ENCODE data around the gene BLOC1S2. TPM values are rescaled to one million over a fixed set of nuclear protein-coding genes. Genes with fewer than 3 reads are reported as not detected.

BLOC1S2 gene
- total RNA-seq (2021) (47.6 to 54.1 TPM (median 52.4 TPM) in 3 replicates), Bru-seq, nascent RNA (percentile 77 among the genes with signal in this experiment)
- long read RNA-seq, experiment 1, transcript BLOC1S2-203 (4 exons, 2,024 nt): minor isoform, 7 of 146 reads
- long read RNA-seq, experiment 1, transcript BLOC1S2-202 (5 exons, 1,249 nt): major isoform, 121 of 146 reads
- long read RNA-seq, experiment 1, partial matches to known transcripts: 3 of 146 reads
- long read RNA-seq, experiment 1, other reads (novel, unspliced or antisense): 14 of 146 reads
- long read RNA-seq, experiment 2, transcript BLOC1S2-202 (5 exons, 1,249 nt): major isoform, 85 of 124 reads
- long read RNA-seq, experiment 2, transcript BLOC1S2-203 (4 exons, 2,024 nt): minor isoform, 5 of 124 reads
- long read RNA-seq, experiment 2, partial matches to known transcripts: 18 of 124 reads
- long read RNA-seq, experiment 2, other reads (novel, unspliced or antisense): 16 of 124 reads
- long read RNA-seq, experiment 3, transcript BLOC1S2-203 (4 exons, 2,024 nt): minor isoform, 9 of 317 reads
- long read RNA-seq, experiment 3, transcript BLOC1S2-202 (5 exons, 1,249 nt): major isoform, 265 of 317 reads
- long read RNA-seq, experiment 3, transcript BLOC1S2-205 (5 exons, 2,634 nt): minor isoform, 5 of 317 reads
- long read RNA-seq, experiment 3, partial matches to known transcripts: 1 of 317 reads
- long read RNA-seq, experiment 3, other reads (novel, unspliced or antisense): 37 of 317 reads

DNA sequence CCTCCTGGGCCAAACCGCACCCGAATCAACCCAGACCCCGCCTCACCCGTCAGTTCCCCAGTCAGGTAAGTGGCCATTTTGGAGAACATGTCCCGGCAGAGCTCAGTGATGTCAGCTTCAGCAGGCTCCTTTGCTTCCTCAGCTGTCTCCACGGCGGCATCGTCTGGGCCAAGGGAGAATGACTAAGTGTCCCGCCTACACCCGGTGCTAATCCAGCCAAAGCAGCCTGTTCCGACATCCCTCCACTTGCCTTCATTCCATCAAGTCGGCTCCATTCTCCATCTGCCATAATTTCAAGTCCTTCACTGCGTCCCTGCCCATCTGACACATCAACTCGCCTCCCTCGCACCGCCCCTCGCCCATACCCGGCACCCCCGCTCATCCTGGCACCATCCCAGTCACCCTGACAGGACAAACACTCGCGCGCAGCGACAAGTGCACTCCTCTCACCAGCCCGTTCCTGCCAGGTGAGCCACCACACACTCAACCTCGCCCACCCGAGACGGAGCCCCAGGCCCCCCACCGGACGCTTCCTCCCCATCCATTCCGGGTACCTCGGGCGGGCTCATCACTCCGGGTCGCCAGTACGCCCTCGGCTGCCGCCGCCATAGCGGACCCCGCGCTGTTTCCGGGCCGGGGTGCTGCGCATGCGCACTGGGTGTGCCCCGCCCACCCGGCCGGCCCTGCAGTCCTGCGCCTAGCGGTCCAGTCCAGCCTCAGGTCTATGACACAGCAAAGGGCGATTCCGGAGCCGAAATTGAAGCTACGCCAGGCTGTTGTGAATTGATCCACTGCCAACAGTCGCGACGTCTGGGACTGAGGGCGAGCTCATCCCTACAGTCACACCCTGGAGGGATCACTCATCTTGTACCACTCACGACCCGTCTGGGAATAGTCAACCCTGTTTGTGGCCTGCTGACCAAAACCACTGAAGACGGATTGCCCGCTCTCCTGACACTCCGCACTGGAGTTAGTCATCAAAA, at the start of gene BLOC1S2:
BLOC1S2 (minus strand) TSS at position 630 of the 983 bp plus-strand sequence; CDS start at position 609, 21 bp downstream.
- H3K27me3 Mint-ChIP-seq (ENCODE audit: low read depth): peaks cover 5% of the 10 kb centered on the region
- peaks cover 17% of the 10 kb centered on the region for H3K4me1 Mint-ChIP-seq
- peak within 1 kb of the TSS; percentile 94 for H3K27ac Mint-ChIP-seq
- peaks cover 3% of the 10 kb centered on the region; the same call in 1 of the 2 replicates for H3K36me3 Mint-ChIP-seq
- CTCF ChIA-PET: interaction anchor here (0.7 to 2.4 kb wide), 3 partner anchors 17 to 232 kb away, joined by 3 to 6 read pairs (median 5); no protein-coding TSS in a partner anchor
- DNase-seq (ENCODE audit: low spot score) (peak; percentile 85), ATAC-seq (peak; percentile 91)
- H3K4me3 Mint-ChIP-seq: peak within 1 kb of the TSS; percentile 99
- H3K9me3 Mint-ChIP-seq: no peaks in the 10 kb centered on the region
- POLR2A ChIA-PET: interaction anchor here (0.5 to 1.0 kb wide), 3 partner anchors 87 to 975 kb away, joined by 3 to 4 read pairs (median 3); partner anchors contain the start of genes COX15 and CUTC
- TF ChIP-seq ZNF232 (CRISPR knock-in tag; IDR thresholded peaks at IDR 0.05) (no peak; the same call in 1 of the 2 replicates), NR1H2 (CRISPR knock-in tag; IDR thresholded peaks at IDR 0.05) (no peak), TCF7 (CRISPR knock-in tag; IDR thresholded peaks at IDR 0.05; ENCODE audit: low read depth) (no peak), HMGA2 (CRISPR knock-in tag; IDR thresholded peaks at IDR 0.05) (no peak), PRRX2 (CRISPR knock-in tag; IDR thresholded peaks at IDR 0.05) (no peak), ZBTB21 (CRISPR knock-in tag; IDR thresholded peaks at IDR 0.05; ENCODE audit: borderline replicate concordance) (0 out of 2 replicates have a peak, but pooled peaks have one; percentile 32), NFATC4 (CRISPR knock-in tag; IDR thresholded peaks at IDR 0.05) (no peak), SMAD4 (CRISPR knock-in tag; IDR thresholded peaks at IDR 0.05) (no peak), GTF2I (CRISPR knock-in tag; conservative IDR thresholded peaks at IDR 0.05) (no peak), ZNF138 (CRISPR knock-in tag; conservative IDR thresholded peaks at IDR 0.05) (no peak), RELA (CRISPR knock-in tag; IDR thresholded peaks at IDR 0.05; ENCODE audit: borderline replicate concordance) (no peak)
- TF ChIP-seq, protein P1, sequence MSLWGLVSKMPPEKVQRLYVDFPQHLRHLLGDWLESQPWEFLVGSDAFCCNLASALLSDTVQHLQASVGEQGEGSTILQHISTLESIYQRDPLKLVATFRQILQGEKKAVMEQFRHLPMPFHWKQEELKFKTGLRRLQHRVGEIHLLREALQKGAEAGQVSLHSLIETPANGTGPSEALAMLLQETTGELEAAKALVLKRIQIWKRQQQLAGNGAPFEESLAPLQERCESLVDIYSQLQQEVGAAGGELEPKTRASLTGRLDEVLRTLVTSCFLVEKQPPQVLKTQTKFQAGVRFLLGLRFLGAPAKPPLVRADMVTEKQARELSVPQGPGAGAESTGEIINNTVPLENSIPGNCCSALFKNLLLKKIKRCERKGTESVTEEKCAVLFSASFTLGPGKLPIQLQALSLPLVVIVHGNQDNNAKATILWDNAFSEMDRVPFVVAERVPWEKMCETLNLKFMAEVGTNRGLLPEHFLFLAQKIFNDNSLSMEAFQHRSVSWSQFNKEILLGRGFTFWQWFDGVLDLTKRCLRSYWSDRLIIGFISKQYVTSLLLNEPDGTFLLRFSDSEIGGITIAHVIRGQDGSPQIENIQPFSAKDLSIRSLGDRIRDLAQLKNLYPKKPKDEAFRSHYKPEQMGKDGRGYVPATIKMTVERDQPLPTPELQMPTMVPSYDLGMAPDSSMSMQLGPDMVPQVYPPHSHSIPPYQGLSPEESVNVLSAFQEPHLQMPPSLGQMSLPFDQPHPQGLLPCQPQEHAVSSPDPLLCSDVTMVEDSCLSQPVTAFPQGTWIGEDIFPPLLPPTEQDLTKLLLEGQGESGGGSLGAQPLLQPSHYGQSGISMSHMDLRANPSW (CRISPR knock-in tag; conservative IDR thresholded peaks at IDR 0.05; ENCODE audit: low read depth): no peak
- TF ChIP-seq, protein P2, sequence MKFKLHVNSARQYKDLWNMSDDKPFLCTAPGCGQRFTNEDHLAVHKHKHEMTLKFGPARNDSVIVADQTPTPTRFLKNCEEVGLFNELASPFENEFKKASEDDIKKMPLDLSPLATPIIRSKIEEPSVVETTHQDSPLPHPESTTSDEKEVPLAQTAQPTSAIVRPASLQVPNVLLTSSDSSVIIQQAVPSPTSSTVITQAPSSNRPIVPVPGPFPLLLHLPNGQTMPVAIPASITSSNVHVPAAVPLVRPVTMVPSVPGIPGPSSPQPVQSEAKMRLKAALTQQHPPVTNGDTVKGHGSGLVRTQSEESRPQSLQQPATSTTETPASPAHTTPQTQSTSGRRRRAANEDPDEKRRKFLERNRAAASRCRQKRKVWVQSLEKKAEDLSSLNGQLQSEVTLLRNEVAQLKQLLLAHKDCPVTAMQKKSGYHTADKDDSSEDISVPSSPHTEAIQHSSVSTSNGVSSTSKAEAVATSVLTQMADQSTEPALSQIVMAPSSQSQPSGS (CRISPR knock-in tag; IDR thresholded peaks at IDR 0.05; ENCODE audit: borderline replicate concordance, low read depth): no peak
- TF ChIP-seq, protein P3, sequence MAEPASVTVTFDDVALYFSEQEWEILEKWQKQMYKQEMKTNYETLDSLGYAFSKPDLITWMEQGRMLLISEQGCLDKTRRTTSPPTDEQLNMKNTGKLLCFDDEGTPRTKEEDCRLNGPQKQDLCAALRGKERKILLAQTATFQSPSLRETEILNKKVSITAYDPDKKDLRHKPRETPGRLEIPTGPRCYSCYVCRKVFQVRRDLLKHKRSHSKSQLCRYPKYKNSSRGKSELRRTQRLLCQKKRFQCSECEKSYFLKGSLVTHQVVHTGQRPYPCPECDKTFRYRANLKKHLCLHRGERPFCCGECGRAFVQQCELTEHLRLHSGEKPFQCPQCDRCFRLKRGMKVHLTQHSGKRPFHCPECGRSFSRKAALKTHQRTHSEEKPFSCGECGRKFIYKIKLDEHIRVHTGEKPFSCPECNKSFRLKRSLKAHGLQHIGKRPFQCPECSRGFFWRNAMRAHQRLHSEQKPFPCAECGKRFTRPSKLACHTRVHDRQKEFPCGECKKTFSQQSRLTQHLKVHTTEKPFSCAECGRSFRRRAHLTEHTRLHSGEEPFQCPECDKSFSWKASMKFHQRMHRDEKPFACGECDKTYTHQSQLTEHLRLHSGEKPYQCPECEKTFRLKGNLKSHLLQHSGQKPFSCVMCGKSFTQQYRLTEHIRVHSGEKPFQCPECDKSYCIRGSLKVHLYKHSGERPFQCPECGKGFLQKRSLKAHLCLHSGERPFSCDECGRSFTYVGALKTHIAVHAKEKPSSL (CRISPR knock-in tag; conservative IDR thresholded peaks at IDR 0.05): no peak
- TF ChIP-seq, protein P4, sequence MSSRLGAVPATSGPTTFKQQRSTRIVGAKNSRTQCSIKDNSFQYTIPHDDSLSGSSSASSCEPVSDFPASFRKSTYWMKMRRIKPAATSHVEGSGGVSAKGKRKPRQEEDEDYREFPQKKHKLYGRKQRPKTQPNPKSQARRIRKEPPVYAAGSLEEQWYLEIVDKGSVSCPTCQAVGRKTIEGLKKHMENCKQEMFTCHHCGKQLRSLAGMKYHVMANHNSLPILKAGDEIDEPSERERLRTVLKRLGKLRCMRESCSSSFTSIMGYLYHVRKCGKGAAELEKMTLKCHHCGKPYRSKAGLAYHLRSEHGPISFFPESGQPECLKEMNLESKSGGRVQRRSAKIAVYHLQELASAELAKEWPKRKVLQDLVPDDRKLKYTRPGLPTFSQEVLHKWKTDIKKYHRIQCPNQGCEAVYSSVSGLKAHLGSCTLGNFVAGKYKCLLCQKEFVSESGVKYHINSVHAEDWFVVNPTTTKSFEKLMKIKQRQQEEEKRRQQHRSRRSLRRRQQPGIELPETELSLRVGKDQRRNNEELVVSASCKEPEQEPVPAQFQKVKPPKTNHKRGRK (CRISPR knock-in tag; IDR thresholded peaks at IDR 0.05; ENCODE audit: borderline replicate concordance): no peak
- TF ChIP-seq, protein P5, sequence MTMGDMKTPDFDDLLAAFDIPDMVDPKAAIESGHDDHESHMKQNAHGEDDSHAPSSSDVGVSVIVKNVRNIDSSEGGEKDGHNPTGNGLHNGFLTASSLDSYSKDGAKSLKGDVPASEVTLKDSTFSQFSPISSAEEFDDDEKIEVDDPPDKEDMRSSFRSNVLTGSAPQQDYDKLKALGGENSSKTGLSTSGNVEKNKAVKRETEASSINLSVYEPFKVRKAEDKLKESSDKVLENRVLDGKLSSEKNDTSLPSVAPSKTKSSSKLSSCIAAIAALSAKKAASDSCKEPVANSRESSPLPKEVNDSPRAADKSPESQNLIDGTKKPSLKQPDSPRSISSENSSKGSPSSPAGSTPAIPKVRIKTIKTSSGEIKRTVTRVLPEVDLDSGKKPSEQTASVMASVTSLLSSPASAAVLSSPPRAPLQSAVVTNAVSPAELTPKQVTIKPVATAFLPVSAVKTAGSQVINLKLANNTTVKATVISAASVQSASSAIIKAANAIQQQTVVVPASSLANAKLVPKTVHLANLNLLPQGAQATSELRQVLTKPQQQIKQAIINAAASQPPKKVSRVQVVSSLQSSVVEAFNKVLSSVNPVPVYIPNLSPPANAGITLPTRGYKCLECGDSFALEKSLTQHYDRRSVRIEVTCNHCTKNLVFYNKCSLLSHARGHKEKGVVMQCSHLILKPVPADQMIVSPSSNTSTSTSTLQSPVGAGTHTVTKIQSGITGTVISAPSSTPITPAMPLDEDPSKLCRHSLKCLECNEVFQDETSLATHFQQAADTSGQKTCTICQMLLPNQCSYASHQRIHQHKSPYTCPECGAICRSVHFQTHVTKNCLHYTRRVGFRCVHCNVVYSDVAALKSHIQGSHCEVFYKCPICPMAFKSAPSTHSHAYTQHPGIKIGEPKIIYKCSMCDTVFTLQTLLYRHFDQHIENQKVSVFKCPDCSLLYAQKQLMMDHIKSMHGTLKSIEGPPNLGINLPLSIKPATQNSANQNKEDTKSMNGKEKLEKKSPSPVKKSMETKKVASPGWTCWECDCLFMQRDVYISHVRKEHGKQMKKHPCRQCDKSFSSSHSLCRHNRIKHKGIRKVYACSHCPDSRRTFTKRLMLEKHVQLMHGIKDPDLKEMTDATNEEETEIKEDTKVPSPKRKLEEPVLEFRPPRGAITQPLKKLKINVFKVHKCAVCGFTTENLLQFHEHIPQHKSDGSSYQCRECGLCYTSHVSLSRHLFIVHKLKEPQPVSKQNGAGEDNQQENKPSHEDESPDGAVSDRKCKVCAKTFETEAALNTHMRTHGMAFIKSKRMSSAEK (CRISPR knock-in tag; IDR thresholded peaks at IDR 0.05; ENCODE audit: borderline replicate concordance): no peak
- TF ChIP-seq, protein P6, sequence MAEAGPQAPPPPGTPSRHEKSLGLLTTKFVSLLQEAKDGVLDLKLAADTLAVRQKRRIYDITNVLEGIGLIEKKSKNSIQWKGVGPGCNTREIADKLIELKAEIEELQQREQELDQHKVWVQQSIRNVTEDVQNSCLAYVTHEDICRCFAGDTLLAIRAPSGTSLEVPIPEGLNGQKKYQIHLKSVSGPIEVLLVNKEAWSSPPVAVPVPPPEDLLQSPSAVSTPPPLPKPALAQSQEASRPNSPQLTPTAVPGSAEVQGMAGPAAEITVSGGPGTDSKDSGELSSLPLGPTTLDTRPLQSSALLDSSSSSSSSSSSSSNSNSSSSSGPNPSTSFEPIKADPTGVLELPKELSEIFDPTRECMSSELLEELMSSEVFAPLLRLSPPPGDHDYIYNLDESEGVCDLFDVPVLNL (CRISPR knock-in tag; IDR thresholded peaks at IDR 0.05; ENCODE audit: borderline replicate concordance, low read depth): no peak
